GM18861 (cell line): ENCODE measurements around the gene TMCC1.
"Not testable (repeated sequence)": the region's sequence is repeated elsewhere in the genome, so short reads cannot be mapped to it uniquely, and the experiment has no call there.

Experiments used
- ATAC-seq: cut with Tn5 transposase; IDR thresholded peaks from one replicate; pipeline ENCODE4 v1.9.1; 2021; ENCODE audit not compliant: unreplicated experiment

TMCC1 gene

DNA sequence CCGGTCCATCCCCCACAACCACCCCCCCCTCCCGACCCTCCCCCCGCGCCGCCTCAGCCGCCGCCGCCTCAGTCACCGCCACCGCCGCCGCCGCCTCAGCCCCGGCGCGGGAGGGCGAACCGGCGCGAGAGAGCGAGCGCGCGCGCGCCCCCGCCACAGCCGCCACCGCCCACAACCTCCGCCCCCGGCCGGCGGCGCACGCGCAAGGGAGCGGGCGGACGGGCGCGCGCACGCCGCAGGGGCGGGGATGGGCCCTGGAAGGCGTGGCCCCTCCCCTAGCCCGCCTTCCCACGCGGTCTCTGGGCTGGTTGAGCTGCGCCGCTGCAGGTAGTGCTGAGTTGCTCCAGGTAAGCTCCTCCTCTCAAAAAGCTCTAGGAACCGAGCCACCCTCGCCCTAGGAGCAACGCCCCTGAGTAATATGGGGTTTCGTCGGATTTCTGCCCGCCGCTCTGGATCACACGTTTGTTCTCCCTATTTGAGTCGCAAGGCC is at the start of gene TMCC1:
TMCC1 (minus strand) TSS at position 131 of the 490 bp plus-strand sequence.
- peak; percentile 65 for ATAC-seq

DNA sequence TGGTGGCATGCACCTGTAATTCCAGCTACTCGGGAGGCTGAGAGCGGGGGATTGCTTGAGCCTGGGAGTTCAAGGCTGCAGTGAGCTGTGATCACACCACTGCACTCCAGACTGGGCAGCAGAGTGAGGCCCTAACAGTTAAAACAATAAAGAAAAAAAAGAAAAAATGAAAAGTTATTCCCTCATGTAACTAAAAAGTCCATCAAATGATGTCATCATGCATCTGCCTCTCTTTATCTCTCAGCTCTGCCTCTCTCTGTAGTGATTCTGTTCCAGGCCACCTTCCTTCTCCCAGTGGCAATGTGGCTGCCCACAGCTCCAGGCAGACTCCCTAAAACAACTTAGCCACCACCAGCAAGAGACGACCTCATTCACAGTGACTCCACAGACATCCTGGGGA is 49.5 kb upstream of the TMCC1 start:
- no peak for ATAC-seq

DNA sequence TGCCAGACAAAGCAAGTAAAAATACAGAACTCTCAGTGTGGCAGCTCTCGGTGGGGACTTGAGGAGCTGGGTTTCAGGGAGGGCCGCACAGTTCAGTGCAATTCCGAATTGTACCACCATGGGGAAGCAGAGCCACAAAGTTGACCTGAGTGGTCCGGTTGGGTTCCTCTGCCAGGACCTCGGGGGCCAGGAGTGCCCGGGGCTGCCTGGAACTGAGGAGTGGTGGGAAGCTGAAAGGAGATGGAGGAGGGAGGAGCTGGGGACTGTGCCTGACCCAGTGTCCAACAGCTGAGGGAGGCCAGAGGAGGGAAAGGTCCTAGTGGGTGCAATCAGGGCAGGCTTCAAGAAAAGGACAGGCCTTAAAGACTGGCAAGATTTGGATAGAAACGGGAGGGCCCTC is 48.8 kb upstream of the TMCC1 start:
- ATAC-seq, result no peak

DNA sequence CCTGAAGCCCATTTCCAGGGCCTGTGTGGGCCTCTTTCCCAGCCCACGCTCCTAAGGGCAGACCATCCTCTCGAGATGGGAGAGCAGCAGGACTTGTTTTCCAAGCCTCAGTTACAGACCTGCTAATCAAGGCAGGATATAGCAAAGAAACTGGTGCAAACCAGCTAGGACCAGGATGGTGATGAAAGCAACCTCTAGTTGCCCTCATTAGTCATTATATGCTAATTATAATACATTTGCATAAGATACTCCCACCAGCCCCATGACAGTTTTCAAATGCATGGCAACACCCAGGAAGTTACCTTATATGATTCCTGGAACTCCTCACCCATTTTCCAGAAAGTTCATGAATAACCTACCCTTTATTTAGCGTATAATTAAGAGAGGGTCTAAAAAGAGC is 46.6 kb upstream of the TMCC1 start:
- ATAC-seq, result no peak

DNA sequence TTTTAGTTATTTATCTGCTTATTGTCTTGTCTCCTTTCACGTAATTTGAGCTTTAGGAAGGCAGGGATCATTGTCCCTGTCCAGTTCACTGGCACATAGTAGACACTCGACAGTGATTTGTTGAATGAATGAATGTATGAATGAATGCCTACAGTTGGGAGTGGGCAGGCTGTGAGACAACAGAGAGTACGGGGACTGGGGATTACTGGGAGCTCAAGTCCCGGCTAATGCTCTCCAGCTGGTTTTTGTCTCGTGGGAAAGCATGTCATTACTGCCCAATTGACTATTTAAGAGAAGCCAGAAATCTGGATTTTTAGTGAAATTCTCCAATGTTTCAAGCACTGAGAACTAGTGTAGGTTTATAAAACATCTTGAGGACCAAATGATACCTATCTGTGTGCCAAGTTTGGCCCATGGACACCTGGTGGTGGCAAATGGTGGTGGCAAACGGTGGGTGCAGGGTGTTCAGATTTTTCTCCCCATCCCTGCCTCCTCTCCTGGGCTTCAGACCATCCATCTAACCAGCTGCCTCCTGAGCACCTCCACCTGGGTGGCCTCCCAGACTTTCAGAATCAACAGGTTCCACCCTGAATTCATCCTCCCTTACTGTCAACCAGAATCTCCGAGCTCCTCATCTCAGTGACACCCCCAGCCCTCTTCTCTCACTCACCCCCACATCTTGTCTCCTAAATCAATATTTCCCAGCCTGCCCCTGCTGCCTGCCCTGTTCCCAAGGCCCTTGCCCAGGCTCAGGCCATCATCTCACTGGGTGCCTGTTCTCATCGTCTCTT is 44.8 kb upstream of the TMCC1 start:
- no peak for ATAC-seq

DNA sequence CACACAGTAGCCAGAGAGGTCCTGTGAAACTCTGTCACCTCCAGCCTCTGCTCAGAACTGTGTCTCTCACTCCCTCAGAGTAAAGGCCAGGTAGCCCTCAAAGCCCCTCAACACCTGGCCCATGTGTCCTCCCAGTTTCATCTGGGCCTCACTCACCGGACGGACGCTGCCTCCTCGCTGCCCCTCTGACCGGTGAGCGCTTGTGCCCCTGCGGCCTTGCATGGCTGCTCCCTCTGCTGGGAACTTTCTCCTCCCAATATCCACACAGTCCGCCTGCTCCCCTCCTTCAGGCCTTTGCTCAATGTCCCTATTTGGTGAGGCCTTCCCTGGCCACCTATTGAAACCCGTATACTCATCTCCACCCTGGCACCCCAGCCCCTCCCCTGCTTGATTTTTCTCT is 44.2 kb upstream of the TMCC1 start:
- no peak for ATAC-seq

DNA sequence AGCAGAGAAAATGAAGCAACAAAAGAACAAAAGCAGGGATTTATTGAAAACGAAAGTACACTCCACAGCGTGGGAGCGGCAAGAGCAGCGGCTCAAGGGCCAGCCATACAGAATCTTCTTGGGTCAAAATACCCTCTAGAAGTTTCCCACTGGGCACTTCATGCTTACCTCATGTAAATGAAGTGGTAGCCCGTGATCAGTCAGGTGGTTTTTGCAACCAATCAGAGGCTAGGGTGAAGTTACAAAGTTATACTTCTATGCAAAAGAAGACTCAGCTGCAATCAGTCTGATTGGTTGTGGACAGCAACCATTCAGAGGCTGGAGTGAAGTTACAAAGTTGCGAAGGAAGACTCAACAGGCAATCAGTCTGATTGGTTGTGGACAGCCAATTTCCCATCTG is 43.2 kb upstream of the TMCC1 start:
- ATAC-seq, result no peak

DNA sequence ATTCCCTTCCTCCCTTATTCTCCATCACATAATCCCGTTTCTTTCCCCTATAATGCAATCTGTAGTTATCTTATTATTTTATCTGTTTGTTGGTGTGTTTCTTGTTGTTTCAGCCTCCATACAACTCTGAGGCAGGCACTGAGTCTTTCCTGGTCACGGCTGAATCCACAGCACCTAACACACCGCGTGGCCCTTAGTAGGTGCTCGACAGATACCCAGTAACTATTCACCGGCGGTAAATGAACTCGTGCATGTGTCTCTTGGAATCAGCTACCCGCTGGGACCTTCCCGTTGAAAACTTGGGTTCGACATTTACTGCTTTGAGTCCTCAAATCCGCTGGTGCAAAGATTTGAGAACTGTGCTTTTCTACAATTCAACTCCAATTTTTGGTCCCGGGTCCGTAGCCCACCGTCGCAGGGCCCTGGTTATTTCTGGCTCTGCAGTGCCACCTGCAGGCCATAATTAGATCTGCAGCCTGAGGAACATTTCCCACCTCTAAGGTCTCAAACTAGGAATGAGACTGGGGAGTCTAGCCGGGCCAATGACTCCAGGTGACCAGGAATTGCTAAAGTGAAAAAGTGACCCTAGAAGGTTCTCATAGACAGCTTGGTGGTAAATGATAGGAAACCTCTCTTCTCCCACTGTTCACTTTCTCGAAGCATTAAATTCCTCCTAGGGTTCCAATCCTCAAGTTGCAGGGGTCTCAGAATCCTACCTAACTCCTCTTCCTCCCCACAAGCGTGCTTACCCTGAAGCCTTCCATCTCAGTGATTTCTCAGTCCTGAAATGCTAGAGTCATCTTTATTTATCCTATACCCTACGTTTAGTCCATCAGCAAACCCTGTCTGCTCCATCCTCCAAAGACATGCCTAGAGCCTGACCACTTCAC is 41.0 kb upstream of the TMCC1 start:
- no peak for ATAC-seq

DNA sequence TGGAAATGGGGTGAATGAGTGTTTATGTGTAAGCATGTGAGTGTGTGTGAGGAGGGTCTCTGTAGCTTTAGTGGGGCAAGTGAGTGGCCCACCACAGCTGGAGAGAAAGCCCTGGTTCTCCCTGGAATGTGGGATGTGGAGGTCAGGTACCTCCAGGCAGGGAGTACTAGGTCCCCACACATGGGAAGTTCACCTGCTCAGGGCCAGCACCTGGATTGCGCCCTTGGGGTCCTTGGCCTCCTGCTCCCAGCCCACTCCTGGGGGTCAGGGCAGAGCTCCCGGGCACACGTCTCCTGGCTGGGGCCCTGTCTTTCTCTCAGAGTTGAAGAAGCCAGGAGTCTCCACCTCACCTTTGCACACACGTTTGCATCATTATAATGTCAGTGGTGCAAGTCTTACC is 40.0 kb upstream of the TMCC1 start:
- no peak for ATAC-seq

DNA sequence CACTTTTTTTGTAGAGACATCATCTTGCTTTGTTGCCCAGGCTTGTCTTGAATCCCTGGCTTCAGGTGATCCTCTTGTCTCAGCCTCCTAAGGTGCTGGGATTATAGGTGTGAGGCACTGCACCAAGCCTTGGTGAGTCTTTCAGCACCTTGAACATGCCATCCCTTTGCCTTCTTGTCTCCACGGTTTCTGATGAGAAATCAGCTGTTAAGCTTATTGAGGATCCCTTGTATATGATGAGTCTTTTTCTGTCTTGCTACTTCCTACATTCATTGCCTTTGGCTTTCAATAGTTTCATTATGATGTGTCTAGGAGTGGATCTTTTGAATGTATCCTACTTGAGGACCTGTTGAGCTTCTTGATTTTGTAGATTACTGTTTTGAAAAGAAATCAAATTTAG is 35.9 kb upstream of the TMCC1 start:
- ATAC-seq, result no peak

DNA sequence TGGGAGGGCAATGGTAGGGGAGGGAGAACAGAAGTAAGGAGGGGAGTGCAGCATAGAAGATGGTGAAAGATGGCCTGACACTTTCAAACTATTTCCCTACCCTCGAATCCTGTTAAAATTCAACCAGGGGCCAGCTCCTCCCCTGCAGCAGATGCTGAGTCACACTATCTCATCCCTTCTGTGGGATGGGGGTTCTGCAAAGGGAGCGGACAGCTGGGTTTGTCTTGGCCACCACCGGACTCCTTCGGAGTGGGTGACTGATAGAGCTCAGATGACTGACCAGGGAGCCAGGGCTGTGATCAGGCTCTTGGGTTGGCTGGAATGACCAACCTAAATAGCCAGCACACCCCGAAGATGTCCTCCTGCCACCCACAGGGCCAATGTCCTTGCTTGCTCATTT is 33.6 kb upstream of the TMCC1 start:
- no peak for ATAC-seq

DNA sequence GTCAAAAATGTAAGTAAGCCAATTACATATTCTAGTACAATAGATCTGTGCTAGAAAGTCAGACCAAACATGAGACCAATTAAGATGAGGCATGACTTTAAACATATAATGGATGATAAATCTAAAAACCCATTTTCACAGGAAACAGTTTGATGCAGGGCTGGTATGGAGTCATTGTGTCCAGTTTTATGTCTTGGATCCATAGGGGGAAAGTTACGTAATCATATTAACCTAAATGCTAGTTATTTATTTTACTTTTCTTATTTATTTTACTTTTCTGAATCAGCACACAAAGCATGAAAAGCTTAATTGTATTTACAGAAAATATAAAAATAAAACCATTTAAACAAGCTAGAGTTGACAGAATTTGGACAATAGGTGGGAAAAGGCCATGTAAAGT is 26.3 kb upstream of the TMCC1 start:
- ATAC-seq, result no peak

DNA sequence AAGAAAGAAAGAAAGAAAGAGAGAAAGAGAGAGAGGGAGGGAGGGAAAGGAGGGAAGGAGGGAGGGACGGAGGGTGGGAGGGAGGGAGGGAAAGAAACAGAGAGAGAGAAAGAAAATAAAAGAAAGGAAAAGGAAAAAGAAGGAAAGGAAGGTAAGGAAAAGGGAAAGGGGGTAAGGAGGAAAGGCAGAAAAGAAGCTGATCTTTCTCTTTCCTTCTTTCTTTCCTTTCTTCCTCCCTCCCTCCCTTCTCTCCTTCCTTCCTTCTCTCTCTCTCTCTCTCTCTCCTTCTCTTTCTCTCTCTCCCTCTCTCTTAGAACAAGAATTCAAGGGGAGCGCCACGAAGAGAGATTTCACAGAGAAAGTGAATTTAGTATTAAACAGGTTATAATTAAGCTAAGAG is 25.8 kb upstream of the TMCC1 start:
- no peak for ATAC-seq

DNA sequence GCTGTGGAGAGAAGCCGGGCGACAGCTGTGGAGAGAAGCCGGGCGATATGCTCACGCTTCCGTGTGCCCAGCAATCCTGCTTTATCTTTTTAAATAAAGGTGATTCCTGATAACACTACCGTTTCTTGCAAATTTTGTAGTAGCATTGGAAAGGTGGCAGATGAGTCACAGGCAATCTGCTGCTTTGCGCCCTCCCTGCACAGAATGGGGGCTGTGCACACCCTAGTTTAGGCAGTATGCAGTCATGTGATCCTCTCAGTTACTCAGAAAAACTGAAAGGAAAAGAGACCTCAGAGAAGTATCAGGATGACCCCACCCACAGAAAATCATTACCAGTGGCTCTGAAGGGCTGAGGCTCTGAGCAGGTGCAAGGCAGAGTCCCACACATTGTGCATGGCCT is 24.9 kb upstream of the TMCC1 start:
- no peak for ATAC-seq

DNA sequence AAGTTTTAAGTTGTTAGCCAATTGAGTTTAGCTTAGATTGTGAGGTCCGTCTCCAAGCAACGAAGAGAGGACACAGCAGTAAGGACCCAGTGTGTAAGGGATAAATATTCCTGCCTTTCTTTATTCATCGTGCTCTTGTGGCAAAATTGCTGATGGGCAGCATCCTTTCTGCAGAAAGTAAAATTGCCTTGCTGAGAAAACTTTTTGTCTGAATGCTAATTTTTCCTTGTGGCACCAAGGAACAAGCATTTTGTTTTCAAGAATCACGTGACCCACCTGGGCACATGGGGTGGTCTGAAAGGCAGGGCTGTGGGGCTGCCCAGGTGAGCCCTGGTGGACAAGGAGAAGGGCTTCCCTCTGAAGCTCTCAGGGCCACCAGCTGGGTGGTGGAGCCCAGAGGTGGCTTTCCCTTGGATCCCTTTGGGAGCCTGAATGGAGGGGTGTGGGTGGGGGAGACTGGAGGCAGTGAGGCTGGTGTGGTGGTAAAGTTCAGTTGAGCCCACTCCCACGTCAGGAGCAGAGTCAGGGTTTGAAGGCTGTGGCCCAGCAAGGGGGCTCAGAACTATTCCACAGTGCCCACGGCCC is 24.0 kb upstream of the TMCC1 start:
- ATAC-seq, result no peak

DNA sequence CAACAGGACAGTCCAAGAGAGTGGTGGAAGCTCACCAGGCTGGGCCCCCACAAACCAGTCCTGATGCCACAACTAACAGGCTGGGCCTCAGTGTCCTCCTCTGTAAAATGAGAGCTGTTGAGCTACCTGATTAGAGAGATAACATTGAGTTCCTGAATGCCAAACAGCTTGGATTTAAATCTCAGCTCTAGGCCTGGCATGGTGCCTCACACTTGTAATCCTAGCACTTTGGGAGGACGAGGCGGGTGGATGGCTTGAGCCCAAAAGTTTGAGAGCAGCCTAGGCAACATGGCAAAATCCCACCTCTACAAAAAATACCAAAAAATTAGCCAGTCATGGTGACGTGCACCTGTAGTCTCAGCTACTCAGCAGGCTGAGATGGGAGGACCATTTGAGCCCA is 20.1 kb upstream of the TMCC1 start:
- ATAC-seq, result no peak

DNA sequence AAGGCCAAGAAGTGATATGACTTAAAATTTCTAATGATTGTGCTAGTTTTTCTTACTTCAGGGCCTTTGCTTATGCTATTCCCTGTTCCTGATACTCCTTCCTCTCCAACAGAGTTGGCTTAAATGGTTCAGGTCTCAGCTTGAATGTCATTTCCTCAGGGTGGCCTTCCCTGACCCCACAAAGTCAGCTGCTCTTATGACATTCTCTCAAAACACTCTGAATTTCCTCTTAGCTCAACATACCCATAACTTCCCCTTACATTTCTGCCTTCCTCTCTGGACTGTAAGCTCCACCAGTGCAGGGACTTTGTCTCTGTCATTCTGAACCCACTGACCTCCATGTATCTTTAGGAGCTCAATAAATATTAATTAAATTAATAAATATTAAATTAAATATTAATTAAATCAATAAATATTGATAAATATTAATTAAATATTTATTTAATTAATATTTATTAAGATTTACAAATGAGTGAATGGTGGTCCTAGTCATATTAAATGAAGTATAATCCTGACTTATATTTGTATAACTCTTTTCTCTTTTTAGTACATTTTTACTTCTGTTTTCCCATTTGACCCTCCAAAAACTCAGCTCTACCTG is 17.9 kb upstream of the TMCC1 start:
- ATAC-seq, result no peak

DNA sequence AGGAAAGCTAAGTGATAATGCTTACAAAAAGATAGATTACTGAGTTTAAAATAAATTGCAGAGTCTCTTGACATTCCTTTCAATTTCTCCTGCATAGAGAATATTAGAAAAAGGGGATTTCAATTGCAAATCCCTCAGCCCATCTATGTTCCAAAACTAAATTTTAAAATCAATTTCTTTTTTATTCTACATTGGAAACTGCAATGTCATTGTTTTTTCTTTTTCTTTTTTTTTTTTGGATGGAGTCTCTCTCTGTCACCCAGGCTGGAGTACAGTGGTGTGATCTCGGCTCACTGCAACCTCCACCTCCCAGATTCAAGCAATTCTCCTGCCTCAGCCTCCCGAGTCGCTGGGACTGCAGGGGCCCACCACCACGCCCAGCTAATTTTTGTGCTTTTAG is 15.7 kb upstream of the TMCC1 start:
- not testable (repeated sequence) for ATAC-seq

DNA sequence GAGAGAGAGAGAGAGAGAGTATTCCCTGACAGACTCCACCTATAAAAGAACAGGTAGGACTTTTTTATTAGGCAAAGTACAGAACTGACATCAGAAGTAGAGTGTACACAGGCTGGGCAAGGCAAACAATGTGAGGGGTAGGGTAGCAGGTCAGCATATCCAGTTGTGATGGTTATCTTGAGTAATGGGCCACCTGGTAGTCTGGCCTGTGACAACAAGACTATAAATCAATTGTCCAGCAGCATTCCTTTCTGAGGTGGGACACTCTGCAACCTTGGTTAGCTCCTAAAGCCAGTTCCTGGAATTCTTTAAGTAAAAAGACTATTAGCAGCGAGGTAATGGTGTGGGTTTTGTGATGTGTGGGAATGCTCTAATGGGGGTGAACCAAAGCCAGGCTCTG is 14.9 kb upstream of the TMCC1 start:
- ATAC-seq, result no peak

DNA sequence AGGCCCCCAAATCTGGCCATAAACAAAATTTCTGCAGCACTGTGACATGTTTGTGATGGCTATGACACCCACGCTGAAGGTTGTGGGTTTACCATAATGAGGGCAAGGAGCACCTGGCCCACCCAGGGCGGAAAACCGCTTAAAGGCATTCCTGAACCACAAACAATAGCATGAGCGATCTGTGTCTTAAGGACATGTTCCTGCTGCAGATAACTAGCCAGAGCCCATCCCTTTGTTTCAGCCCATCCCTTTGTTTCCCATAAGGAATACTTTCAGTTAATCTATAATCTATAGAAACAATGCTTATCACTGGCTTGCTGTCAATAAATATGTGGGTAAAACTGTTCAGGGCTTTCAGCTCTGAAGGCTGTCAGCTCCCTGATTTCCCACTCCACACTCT is 7.8 kb upstream of the TMCC1 start:
- not testable (repeated sequence) for ATAC-seq

DNA sequence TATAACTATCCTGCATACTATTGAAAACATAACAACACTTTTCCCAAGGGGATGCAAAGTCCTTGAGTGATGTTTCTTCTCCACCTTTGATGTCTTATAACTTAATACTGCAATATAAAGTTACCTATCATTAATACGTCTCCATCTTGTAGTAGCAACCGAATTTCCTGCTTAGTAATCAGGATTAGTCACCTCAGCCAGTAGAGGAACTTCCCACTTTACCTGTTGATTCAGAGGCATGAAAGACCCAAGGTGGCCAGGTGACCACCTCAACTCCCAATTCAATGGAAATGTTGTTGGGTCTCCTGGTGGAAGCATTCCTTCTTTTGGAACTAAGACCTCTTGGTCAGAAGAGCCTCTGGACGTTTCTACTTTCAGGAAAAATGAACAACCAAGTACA is 3.5 kb upstream of the TMCC1 start:
- ATAC-seq, result no peak
